Fibroblast of villous mesenchyme (primary cell): ENCODE measurements around the gene PPIP5K1. TPM values are rescaled to one million over a fixed set of nuclear protein-coding genes. Genes with fewer than 3 reads are reported as not detected.

Source experiments
- DNase-seq: peaks from one replicate; pipeline ENCODE4 v3.0.0-alpha.2; 2010; ENCODE audit warnings: low read depth
- H3K4me3 ChIP-seq: 2 replicates; pipeline ENCODE4 v1.5.1; 2011; ENCODE audit warnings: low read depth, mild to moderate bottlenecking, low read length
- CTCF ChIP-seq: IDR thresholded peaks from 2 replicates; pipeline ENCODE4 v1.5.1; 2012; ENCODE audit warnings: low read depth, mild to moderate bottlenecking, low read length; ENCODE audit not compliant: insufficient read depth
- total RNA-seq: library from RNA; depleted of rRNA; stranded (reverse); fragments of >200 nt; gene quantifications from 2 replicates; pipeline ENCODE4 v1.2.3, GENCODE V29; 2012

The PPIP5K1 gene
- total RNA-seq, 1 donor: 28.5 TPM

GRCh38 chr15:43516801-43517353, 73.1 kb downstream of the PPIP5K1 start:
- peak overlapping the region; percentile 89 for H3K4me3 ChIP-seq
- DNase-seq: peak; percentile 45
- no peak for TF ChIP-seq CTCF

GRCh38 chr15:43516185-43516584, 73.8 kb downstream of the PPIP5K1 start:
- no peak for TF ChIP-seq CTCF
- no peak for DNase-seq
- peak overlapping the region; percentile 89 for H3K4me3 ChIP-seq

- DNase-seq: no peak
- H3K4me3 ChIP-seq: no peak overlapping the region
- no peak for TF ChIP-seq CTCF
Measured at GRCh38 chr15:43515741-43516140, 74.3 kb downstream of the PPIP5K1 start.

- peak; percentile 49 for DNase-seq
- no peak overlapping the region for H3K4me3 ChIP-seq
- peak; percentile 77 for TF ChIP-seq CTCF
Measured at GRCh38 chr15:43514241-43515057, 75.6 kb downstream of the PPIP5K1 start.

GRCh38 chr15:43513550-43513949, 76.5 kb downstream of the PPIP5K1 start:
- no peak for TF ChIP-seq CTCF
- DNase-seq: no peak
- H3K4me3 ChIP-seq: no peak overlapping the region

- H3K4me3 ChIP-seq: peak overlapping the region; percentile 64
- TF ChIP-seq CTCF: peak; percentile 33
- DNase-seq: no peak
Measured at GRCh38 chr15:43511012-43511885, 78.8 kb downstream of the PPIP5K1 start.
